Neural cell (in vitro differentiated cells): ENCODE results near the gene FGF8. TPM values are rescaled to one million over a fixed set of nuclear protein-coding genes. Genes with fewer than 3 reads are reported as not detected.

Experiments
- H2AFZ ChIP-seq: fragments of 200-600, 300-800 bp; sonication (generic), shearing (Covaris generic); 2 replicates; pipeline ENCODE4 v1.6.0; 2014; ENCODE audit warnings: low read depth, mild to moderate bottlenecking, antibody characterized with exemption, low read length, moderate library complexity
- H3F3A ChIP-seq: fragments of 200-600 bp; shearing (Covaris generic); 2 replicates; pipeline ENCODE4 v1.6.1; 2016; ENCODE audit warnings: mild to moderate bottlenecking, moderate library complexity, mixed read lengths, antibody characterized with exemption, low read length; ENCODE audit not compliant: insufficient read depth, poor library complexity, severe bottlenecking
- H3K27ac ChIP-seq: fragments of 200-600, 300-800 bp; sonication (generic), shearing (Covaris generic); 2 replicates; pipeline ENCODE4 v1.5.1; 2014; ENCODE audit warnings: mild to moderate bottlenecking, low read length, moderate library complexity
- H3K27me3 ChIP-seq: fragments of 300-800, 200-600 bp; sonication (generic), shearing (Covaris generic); 2 replicates; pipeline ENCODE4 v1.6.0; 2014; ENCODE audit warnings: mild to moderate bottlenecking, low read depth, low read length, moderate library complexity; ENCODE audit not compliant: insufficient read depth
- H3K36me3 ChIP-seq: fragments of 300-800, 200-600 bp; sonication (generic), shearing (Covaris generic); 2 replicates; pipeline ENCODE4 v1.5.1; 2014; ENCODE audit warnings: mild to moderate bottlenecking, antibody characterized with exemption, low read length, moderate library complexity; ENCODE audit not compliant: insufficient read depth
- H3K4me2 ChIP-seq: fragments of 300-800, 200-600 bp; sonication (generic), shearing (Covaris generic); 2 replicates; pipeline ENCODE4 v1.6.0; 2014; ENCODE audit warnings: mild to moderate bottlenecking, low read length
- H3K4me3 ChIP-seq: fragments of 300-800, 200-600 bp; sonication (generic), shearing (Covaris generic); 2 replicates; pipeline ENCODE4 v1.5.1; 2014; ENCODE audit warnings: mild to moderate bottlenecking, low read length, moderate library complexity
- H3K79me2 ChIP-seq: fragments of 200-600 bp; shearing (Covaris generic); replicated peaks from 2 replicates; pipeline ENCODE4 v1.6.0; 2014; ENCODE audit warnings: mild to moderate bottlenecking, low read length, moderate library complexity; ENCODE audit not compliant: insufficient read depth
- H3K9ac ChIP-seq: fragments of 300-800, 200-600 bp; sonication (generic), shearing (Covaris generic); 2 replicates; pipeline ENCODE4 v1.6.1; 2016; ENCODE audit warnings: mild to moderate bottlenecking, low read length, mixed read lengths
- H3K9me2 ChIP-seq: fragments of 200-600 bp; shearing (Covaris generic); 2 replicates; pipeline ENCODE4 v1.6.1; 2016; ENCODE audit warnings: mild to moderate bottlenecking, low read length, mixed read lengths; ENCODE audit not compliant: insufficient read depth
- H3K9me3 ChIP-seq: fragments of 200-600, 300-800 bp; sonication (generic), shearing (Covaris generic); 2 replicates; pipeline ENCODE4 v1.6.1; 2016; ENCODE audit warnings: mild to moderate bottlenecking, mixed run types, low read length, moderate library complexity, mixed read lengths
- H4K20me1 ChIP-seq: fragments of 200-600 bp; shearing (Covaris generic); 2 replicates; pipeline ENCODE4 v1.6.1; 2016; ENCODE audit warnings: mild to moderate bottlenecking, mixed run types; ENCODE audit not compliant: insufficient read depth
- EP300 ChIP-seq: fragments of 450-650 bp; conservative IDR thresholded peaks from 2 replicates; pipeline ENCODE4 v1.6.1; 2014; ENCODE audit warnings: antibody characterized with exemption, mild to moderate bottlenecking, moderate library complexity; ENCODE audit not compliant: poor library complexity, severe bottlenecking
- EZH2 ChIP-seq: fragments of 200-600, 300-800 bp; shearing (Covaris generic), sonication (generic); IDR thresholded peaks from 2 replicates; pipeline ENCODE4 v1.6.1; 2014; ENCODE audit warnings: antibody characterized with exemption, low read length, borderline replicate concordance, mild to moderate bottlenecking; ENCODE audit not compliant: insufficient read depth, poor library complexity, severe bottlenecking
- MXI1 ChIP-seq: fragments of 450-650 bp; conservative IDR thresholded peaks from 2 replicates; pipeline ENCODE4 v1.6.1; 2014; ENCODE audit warnings: antibody characterized with exemption, mild to moderate bottlenecking; ENCODE audit not compliant: poor library complexity, severe bottlenecking
- POLR2AphosphoS5 ChIP-seq: IDR thresholded peaks from 2 replicates; pipeline ENCODE4 v1.6.1; 2012
- RAD21 ChIP-seq: fragments of 450-650 bp; conservative IDR thresholded peaks from 2 replicates; pipeline ENCODE4 v1.6.1; 2014; ENCODE audit warnings: antibody characterized with exemption, mild to moderate bottlenecking, moderate library complexity
- SMC3 ChIP-seq: fragments of 450-650 bp; conservative IDR thresholded peaks from 2 replicates; pipeline ENCODE4 v1.6.1; 2014; ENCODE audit warnings: antibody characterized with exemption, mild to moderate bottlenecking, moderate library complexity; ENCODE audit not compliant: poor library complexity
- TAF1 ChIP-seq: IDR thresholded peaks from 2 replicates; pipeline ENCODE4 v1.6.1; 2012; ENCODE audit warnings: low read depth
- polyA plus RNA-seq: library from polyadenylated mRNA; depleted of rRNA; stranded (reverse); fragments of >200 nt; gene quantifications from 2 replicates; pipeline ENCODE4 v1.2.3, GENCODE V29; 2014
- TF ChIP-seq, protein P1 (sequence below): IDR thresholded peaks from 2 replicates; pipeline ENCODE4 v1.6.1; 2012; ENCODE audit warnings: borderline replicate concordance
- TF ChIP-seq, protein P2 (sequence below): fragments of 450-650 bp; IDR thresholded peaks from 2 replicates; pipeline ENCODE4 v1.5.1; 2014; ENCODE audit warnings: antibody characterized with exemption, mild to moderate bottlenecking, moderate library complexity; ENCODE audit not compliant: poor library complexity, severe bottlenecking

The FGF8 gene
- polyA plus RNA-seq, 1 donor from 2014 or later, result 6.0 TPM

DNA sequence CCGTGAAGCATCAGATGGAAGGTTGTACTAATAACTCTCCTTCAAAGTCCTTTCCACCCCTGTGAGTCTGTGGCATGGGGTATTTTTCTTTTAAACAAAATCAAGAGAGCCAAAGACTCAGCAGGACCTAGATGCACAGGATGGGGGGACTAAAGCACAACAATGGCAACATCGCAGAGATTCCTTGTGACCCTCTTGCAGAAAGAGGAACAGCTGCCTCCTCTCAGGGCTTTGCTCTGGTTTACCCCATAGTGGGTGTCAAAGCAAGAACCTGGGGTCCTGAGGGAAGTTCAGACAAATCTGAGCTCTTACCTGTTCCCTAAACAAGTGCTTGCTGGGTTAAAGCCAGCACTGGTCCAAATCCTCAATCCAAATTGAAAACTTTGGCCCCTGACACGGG, 39.2 kb downstream of the FGF8 start:
- Histone ChIP-seq H3K4me2 (no peak overlapping the region), H3K4me3 (no peak overlapping the region), H2AFZ (no peak overlapping the region)

DNA sequence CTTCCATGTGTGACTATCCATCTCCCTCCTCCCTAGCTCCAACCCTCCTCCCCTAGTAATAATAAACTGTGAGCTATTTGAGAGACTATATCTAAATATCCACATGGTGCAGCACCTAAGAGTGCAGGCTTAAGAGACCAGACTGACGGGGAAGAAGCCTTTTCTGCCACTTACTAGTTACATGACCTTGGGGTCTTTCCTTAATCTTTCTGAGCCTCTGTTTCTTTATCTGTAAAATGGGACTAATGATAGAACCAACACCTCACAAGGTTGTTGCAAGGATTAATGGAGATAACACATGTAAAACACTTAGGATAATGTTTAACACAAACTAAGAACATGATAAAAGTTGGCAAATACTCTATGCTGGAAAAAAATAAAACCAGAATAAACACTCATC, 43.8 kb downstream of the FGF8 start:
- H2AFZ ChIP-seq, result no peak overlapping the region
- H3K27ac ChIP-seq, result no peak overlapping the region
- TF ChIP-seq, protein P1, sequence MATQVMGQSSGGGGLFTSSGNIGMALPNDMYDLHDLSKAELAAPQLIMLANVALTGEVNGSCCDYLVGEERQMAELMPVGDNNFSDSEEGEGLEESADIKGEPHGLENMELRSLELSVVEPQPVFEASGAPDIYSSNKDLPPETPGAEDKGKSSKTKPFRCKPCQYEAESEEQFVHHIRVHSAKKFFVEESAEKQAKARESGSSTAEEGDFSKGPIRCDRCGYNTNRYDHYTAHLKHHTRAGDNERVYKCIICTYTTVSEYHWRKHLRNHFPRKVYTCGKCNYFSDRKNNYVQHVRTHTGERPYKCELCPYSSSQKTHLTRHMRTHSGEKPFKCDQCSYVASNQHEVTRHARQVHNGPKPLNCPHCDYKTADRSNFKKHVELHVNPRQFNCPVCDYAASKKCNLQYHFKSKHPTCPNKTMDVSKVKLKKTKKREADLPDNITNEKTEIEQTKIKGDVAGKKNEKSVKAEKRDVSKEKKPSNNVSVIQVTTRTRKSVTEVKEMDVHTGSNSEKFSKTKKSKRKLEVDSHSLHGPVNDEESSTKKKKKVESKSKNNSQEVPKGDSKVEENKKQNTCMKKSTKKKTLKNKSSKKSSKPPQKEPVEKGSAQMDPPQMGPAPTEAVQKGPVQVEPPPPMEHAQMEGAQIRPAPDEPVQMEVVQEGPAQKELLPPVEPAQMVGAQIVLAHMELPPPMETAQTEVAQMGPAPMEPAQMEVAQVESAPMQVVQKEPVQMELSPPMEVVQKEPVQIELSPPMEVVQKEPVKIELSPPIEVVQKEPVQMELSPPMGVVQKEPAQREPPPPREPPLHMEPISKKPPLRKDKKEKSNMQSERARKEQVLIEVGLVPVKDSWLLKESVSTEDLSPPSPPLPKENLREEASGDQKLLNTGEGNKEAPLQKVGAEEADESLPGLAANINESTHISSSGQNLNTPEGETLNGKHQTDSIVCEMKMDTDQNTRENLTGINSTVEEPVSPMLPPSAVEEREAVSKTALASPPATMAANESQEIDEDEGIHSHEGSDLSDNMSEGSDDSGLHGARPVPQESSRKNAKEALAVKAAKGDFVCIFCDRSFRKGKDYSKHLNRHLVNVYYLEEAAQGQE, result no peak
- TF ChIP-seq RAD21 (no peak), TAF1 (no peak), EZH2 (no peak), EP300 (no peak), SMC3 (no peak), POLR2AphosphoS5 (no peak), MXI1 (no peak)
- TF ChIP-seq, protein P2, sequence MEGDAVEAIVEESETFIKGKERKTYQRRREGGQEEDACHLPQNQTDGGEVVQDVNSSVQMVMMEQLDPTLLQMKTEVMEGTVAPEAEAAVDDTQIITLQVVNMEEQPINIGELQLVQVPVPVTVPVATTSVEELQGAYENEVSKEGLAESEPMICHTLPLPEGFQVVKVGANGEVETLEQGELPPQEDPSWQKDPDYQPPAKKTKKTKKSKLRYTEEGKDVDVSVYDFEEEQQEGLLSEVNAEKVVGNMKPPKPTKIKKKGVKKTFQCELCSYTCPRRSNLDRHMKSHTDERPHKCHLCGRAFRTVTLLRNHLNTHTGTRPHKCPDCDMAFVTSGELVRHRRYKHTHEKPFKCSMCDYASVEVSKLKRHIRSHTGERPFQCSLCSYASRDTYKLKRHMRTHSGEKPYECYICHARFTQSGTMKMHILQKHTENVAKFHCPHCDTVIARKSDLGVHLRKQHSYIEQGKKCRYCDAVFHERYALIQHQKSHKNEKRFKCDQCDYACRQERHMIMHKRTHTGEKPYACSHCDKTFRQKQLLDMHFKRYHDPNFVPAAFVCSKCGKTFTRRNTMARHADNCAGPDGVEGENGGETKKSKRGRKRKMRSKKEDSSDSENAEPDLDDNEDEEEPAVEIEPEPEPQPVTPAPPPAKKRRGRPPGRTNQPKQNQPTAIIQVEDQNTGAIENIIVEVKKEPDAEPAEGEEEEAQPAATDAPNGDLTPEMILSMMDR, result no peak
- no peaks in the 10 kb centered on the region for H3F3A ChIP-seq
- H3K36me3 ChIP-seq, result no peaks in the 10 kb centered on the region
- no peaks in the 10 kb centered on the region for H3K79me2 ChIP-seq
- H3K9me2 ChIP-seq, result no peaks in the 10 kb centered on the region
- no peak overlapping the region for H3K9ac ChIP-seq
- H3K4me3 ChIP-seq, result no peak overlapping the region
- no peaks in the 10 kb centered on the region for H3K27me3 ChIP-seq
- no peaks in the 10 kb centered on the region for H3K9me3 ChIP-seq
- no peak overlapping the region for H3K4me2 ChIP-seq
- no peaks in the 10 kb centered on the region for H4K20me1 ChIP-seq

More for the DNA sequence above, 39.2 kb downstream of the FGF8 start:
- H3K9me3 ChIP-seq, result no peaks in the 10 kb centered on the region
- no peaks in the 10 kb centered on the region for H3K79me2 ChIP-seq
- H3K36me3 ChIP-seq, result no peaks in the 10 kb centered on the region
- no peak for TF ChIP-seq SMC3
- no peak for TF ChIP-seq TAF1
- no peak for TF ChIP-seq EP300
- TF ChIP-seq, protein P2, result no peak
- H3K9ac ChIP-seq, result no peak overlapping the region
- no peaks in the 10 kb centered on the region for H4K20me1 ChIP-seq
- no peaks in the 10 kb centered on the region for H3F3A ChIP-seq
- no peaks in the 10 kb centered on the region for H3K9me2 ChIP-seq
- H3K27me3 ChIP-seq, result no peaks in the 10 kb centered on the region
- H3K27ac ChIP-seq, result no peak overlapping the region
